Esophagus squamous epithelium (tissue), 4 donors: ENCODE results near the gene MPP3.

ENCODE experiments used
- POLR2A ChIP-seq, 4 donors: fragments of 450-650 bp; IDR thresholded peaks; one replicate each; pipeline ENCODE4 v1.6.1; 2017; ENCODE audit warnings: antibody characterized with exemption in 4 of 4, mild to moderate bottlenecking in 4 of 4, moderate library complexity in 3 of 4
- TF ChIP-seq, protein P1 (sequence below), 6 experiments: fragments of 450-650 bp in 4 of 6; fragments of 200-600 bp in 2 of 6; sonication (generic) in 2 of 6; IDR thresholded peaks; one replicate each; pipeline ENCODE4 v1.5.1; 2016 to 2019; ENCODE audit warnings: antibody characterized with exemption in 6 of 6, mild to moderate bottlenecking in 4 of 6, moderate library complexity in 4 of 6

DNA sequence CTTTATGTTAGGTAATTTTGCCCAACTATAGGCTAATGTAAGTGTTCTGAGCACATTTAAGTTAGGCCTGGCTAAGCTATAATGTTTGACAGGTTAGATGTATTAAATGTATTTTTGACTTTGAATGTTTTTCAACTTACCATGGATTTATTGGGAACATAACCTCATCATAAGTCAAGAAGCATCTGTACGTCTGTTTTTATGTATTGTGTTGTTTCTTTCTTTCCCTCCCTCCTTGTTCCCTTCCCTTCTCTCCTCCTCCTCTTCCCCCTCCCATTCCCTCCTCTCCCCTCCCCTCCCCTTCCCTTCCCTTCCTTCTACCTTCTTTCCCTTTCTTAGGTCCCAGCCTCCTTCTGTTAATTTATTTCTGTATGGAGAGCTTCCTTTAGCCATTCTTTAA is 43.5 kb downstream of the MPP3 start:
- TF ChIP-seq, protein P1, sequence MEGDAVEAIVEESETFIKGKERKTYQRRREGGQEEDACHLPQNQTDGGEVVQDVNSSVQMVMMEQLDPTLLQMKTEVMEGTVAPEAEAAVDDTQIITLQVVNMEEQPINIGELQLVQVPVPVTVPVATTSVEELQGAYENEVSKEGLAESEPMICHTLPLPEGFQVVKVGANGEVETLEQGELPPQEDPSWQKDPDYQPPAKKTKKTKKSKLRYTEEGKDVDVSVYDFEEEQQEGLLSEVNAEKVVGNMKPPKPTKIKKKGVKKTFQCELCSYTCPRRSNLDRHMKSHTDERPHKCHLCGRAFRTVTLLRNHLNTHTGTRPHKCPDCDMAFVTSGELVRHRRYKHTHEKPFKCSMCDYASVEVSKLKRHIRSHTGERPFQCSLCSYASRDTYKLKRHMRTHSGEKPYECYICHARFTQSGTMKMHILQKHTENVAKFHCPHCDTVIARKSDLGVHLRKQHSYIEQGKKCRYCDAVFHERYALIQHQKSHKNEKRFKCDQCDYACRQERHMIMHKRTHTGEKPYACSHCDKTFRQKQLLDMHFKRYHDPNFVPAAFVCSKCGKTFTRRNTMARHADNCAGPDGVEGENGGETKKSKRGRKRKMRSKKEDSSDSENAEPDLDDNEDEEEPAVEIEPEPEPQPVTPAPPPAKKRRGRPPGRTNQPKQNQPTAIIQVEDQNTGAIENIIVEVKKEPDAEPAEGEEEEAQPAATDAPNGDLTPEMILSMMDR (IDR thresholded peaks at IDR 0.05): no peak
- no peak for TF ChIP-seq POLR2A (IDR thresholded peaks at IDR 0.05)
